Tracheal epithelial cell (primary cell): ENCODE data around the gene GPR3. TPM values are rescaled to one million over a fixed set of nuclear protein-coding genes. Genes with fewer than 3 reads are reported as not detected.

Experiments
- total RNA-seq: library from RNA; depleted of rRNA; stranded (reverse); fragments of >200 nt; gene quantifications from 2 replicates; pipeline ENCODE4 v1.2.1, GENCODE V29; 2014

The GPR3 gene
- 0.24 TPM in 1 of 2 replicates, not detected in the other for total RNA-seq

GRCh38 chr1:27392096-27392777, at the start of gene GPR3:
GPR3 (plus strand) TSS chr1:27392622; CDS start chr1:27393799, 1,177 bp downstream.

GRCh38 chr1:27366411-27367159, 25.8 kb upstream of the GPR3 start, which contains the start of gene MAP3K6:
MAP3K6 (minus strand) TSS chr1:27366961; CDS start chr1:27366597, 364 bp downstream.

GRCh38 chr1:27374362-27375086, 17.9 kb upstream of the GPR3 start, which contains the start of gene FCN3:
FCN3 (minus strand) TSS chr1:27374824; CDS start chr1:27374818, 6 bp downstream.

GRCh38 chr1:27383039-27383605, 9.3 kb upstream of the GPR3 start, which contains the start of gene CD164L2:
CD164L2 (minus strand) TSS chr1:27383333; CDS start chr1:27383239, 94 bp downstream.

Other genes starting within 250 kb of the GPR3 start
- 4.9 and 6.7 TPM in 2 replicates for gene SLC9A1, start 237.5 kb upstream of the GPR3 start, total RNA-seq
- gene WDTC1, start 158.0 kb upstream of the GPR3 start, total RNA-seq = 16.4 and 21.1 TPM in 2 replicates
- gene TMEM222, start 70.5 kb upstream of the GPR3 start, total RNA-seq = 15.1 and 21.2 TPM in 2 replicates
- 53.7 and 64.3 TPM in 2 replicates for gene SYTL1, start 50.6 kb upstream of the GPR3 start, total RNA-seq
- 20.7 and 26.6 TPM in 2 replicates for gene MAP3K6, start 25.7 kb upstream of the GPR3 start, total RNA-seq
- 0.43 TPM in 1 of 2 replicates, not detected in the other for gene FCN3, start 17.8 kb upstream of the GPR3 start, total RNA-seq
- gene CD164L2, start 9.3 kb upstream of the GPR3 start, total RNA-seq = 1.2 and 4.0 TPM in 2 replicates
- gene WASF2, start 97.5 kb downstream of the GPR3 start, total RNA-seq = 27.5 and 49.4 TPM in 2 replicates
- 13.0 and 13.3 TPM in 2 replicates for gene AHDC1, start 211.5 kb downstream of the GPR3 start, total RNA-seq
- gene FGR, start 242.6 kb downstream of the GPR3 start, total RNA-seq = 0.64 and 0.72 TPM in 2 replicates